Measurements from ENCODE around the gene EPB41L4B.

DNA sequence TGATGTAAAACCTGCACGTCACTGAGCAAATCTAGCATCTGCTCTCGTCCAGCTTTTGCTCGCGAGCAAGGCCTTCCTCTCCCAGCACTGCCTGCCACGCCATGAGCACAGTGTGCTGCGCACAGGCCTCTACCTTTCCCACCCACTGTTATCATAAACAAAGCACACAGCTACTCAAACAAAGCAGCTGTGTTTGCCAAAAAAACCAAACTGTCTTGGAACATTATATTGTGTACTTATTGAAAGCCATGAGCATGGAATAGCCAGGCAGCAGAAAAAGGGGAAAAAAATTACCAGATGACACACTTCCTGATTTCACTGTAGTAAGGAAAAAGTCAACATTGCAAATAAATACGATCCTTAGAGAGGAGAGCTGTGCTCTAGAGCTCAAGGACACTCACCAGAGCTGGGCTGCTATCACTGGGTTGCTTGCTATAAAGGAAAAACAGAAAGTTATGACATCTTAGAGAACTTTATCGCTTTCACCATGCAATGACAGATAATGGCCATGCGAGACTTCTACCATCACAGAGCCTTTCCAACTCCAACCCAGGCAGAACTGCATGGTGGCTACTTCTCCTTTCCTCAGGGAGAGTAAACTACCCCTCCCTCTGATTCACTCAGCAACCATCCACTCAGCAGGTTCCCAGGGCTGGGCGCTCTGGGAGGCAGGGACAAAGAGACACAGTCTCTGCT is 69.6 kb downstream of the EPB41L4B start:
- TF ChIP-seq, protein P1, sequence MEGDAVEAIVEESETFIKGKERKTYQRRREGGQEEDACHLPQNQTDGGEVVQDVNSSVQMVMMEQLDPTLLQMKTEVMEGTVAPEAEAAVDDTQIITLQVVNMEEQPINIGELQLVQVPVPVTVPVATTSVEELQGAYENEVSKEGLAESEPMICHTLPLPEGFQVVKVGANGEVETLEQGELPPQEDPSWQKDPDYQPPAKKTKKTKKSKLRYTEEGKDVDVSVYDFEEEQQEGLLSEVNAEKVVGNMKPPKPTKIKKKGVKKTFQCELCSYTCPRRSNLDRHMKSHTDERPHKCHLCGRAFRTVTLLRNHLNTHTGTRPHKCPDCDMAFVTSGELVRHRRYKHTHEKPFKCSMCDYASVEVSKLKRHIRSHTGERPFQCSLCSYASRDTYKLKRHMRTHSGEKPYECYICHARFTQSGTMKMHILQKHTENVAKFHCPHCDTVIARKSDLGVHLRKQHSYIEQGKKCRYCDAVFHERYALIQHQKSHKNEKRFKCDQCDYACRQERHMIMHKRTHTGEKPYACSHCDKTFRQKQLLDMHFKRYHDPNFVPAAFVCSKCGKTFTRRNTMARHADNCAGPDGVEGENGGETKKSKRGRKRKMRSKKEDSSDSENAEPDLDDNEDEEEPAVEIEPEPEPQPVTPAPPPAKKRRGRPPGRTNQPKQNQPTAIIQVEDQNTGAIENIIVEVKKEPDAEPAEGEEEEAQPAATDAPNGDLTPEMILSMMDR (conservative IDR thresholded peaks at IDR 0.05; ENCODE audit: low read length): no peak
- TF ChIP-seq EZH2phosphoT487 (IDR thresholded peaks at IDR 0.05; ENCODE audit: borderline replicate concordance): no peak
